AG09319 (cell line): ENCODE measurements around the gene RAPGEF2.

Experiments used
- DNase-seq: peaks from one replicate; pipeline ENCODE4 v3.0.0-alpha.2; 2010; ENCODE audit warnings: low read depth; ENCODE audit errors: extremely low read depth
- CTCF ChIP-seq: IDR thresholded peaks from 2 replicates; pipeline ENCODE4 v1.5.1; 2011; ENCODE audit warnings: low read depth, mild to moderate bottlenecking, inconsistent platforms, low read length, moderate library complexity

RAPGEF2 gene

GRCh38 chr4:159346681-159347080 is 243.8 kb downstream of the RAPGEF2 start:
- TF ChIP-seq CTCF, result no peak
- DNase-seq, result no peak

GRCh38 chr4:159347813-159348212 is 244.9 kb downstream of the RAPGEF2 start:
- no peak for TF ChIP-seq CTCF
- no peak for DNase-seq

GRCh38 chr4:159349332-159349731 is 246.5 kb downstream of the RAPGEF2 start:
- no peak for TF ChIP-seq CTCF
- no peak for DNase-seq

GRCh38 chr4:159352609-159353008 is 249.7 kb downstream of the RAPGEF2 start:
- no peak for DNase-seq
- TF ChIP-seq CTCF, result no peak

- DNase-seq, result no peak
- no peak for TF ChIP-seq CTCF
Measured at GRCh38 chr4:159353422-159354116, 250.7 kb downstream of the RAPGEF2 start.

GRCh38 chr4:159355466-159355865 is 252.6 kb downstream of the RAPGEF2 start:
- no peak for DNase-seq

GRCh38 chr4:159357350-159357749 is 254.5 kb downstream of the RAPGEF2 start:
- no peak for TF ChIP-seq CTCF

More at GRCh38 chr4:159355466-159355865, 252.6 kb downstream of the RAPGEF2 start:
- no peak for TF ChIP-seq CTCF

More at GRCh38 chr4:159357350-159357749, 254.5 kb downstream of the RAPGEF2 start:
- DNase-seq, result no peak
